K562 (cell line): Measurements from ENCODE around the gene TRIM14. TPM values are rescaled to one million over a fixed set of nuclear protein-coding genes. Genes with fewer than 3 reads are reported as not detected.

Experiments
- ARID1B ChIP-seq: fragments of 450-650 bp; IDR thresholded peaks from 2 replicates; pipeline ENCODE4 v1.6.1; 2016; ENCODE audit warnings: antibody characterized with exemption, mild to moderate bottlenecking, inconsistent platforms
- CBX1 ChIP-seq: sonication (generic); IDR thresholded peaks from 2 replicates; pipeline ENCODE4 v1.6.1; 2016; ENCODE audit warnings: antibody characterized with exemption, low read depth, mild to moderate bottlenecking
- CREM ChIP-seq: IDR thresholded peaks from 2 replicates; pipeline ENCODE4 v1.6.1; 2014; ENCODE audit warnings: antibody characterized with exemption, low read depth
- EP300 ChIP-seq: IDR thresholded peaks from 2 replicates; pipeline ENCODE4 v1.6.1; 2012; ENCODE audit warnings: low read length, improper control_type of control experiment
- ETV5 ChIP-seq: sonication (generic); formaldehyde crosslinking; IDR thresholded peaks from 2 replicates; pipeline ENCODE4 v1.4.0; 2020; ENCODE audit warnings: low read depth, mild to moderate bottlenecking, missing genetic modification reagents
- FOSL1 ChIP-seq: fragments of 200-800 bp; sonication (Bioruptor generic); conservative IDR thresholded peaks from 2 replicates; pipeline ENCODE4 v1.6.1; 2016; ENCODE audit warnings: missing genetic modification characterization, missing compliant biosample characterization
- GATA2 ChIP-seq: sonication (generic); formaldehyde crosslinking; IDR thresholded peaks from 2 replicates; pipeline ENCODE4 v1.4.0; 2020; ENCODE audit warnings: mild to moderate bottlenecking, missing genetic modification reagents
- HDAC8 ChIP-seq: fragments of 450-650 bp; IDR thresholded peaks from 2 replicates; pipeline ENCODE4 v1.6.1; 2016; ENCODE audit warnings: mild to moderate bottlenecking, missing genetic modification characterization, moderate library complexity, missing compliant biosample characterization
- MBD2 ChIP-seq: sonication (generic); IDR thresholded peaks from 2 replicates; pipeline ENCODE4 v1.6.1; 2016; ENCODE audit warnings: low read depth, borderline replicate concordance
- MTF1 ChIP-seq: fragments of 250-450 bp; sonication (Bioruptor Pico); IDR thresholded peaks from 2 replicates; pipeline ENCODE4 v1.9.0; 2021; ENCODE audit warnings: moderate library complexity, mild to moderate bottlenecking, inconsistent platforms, borderline replicate concordance
- SMARCA4 ChIP-seq: fragments of 450-650 bp; IDR thresholded peaks from 2 replicates; pipeline ENCODE4 v1.6.1; 2016
- YY1 ChIP-seq, 3 experiments: IDR thresholded peaks; 2 replicates each; pipeline ENCODE4 v1.6.1; 2011; ENCODE audit warnings: low read length in 2 of 3, mild to moderate bottlenecking in 2 of 3, moderate library complexity in 2 of 3, borderline replicate concordance in 1 of 3, control low read depth in 1 of 3, low read depth in 1 of 3; ENCODE audit not compliant: insufficient read depth in 3 of 3, insufficient replicate concordance in 2 of 3, control insufficient read depth in 1 of 3, insufficient read length in 1 of 3; ENCODE audit errors: extremely low read depth in 1 of 3
- polyA plus RNA-seq, 8 experiments: library from polyadenylated mRNA; depleted of rRNA in 4 of 8; stranded (reverse) in 5 of 8; unstranded in 3 of 8; fragments of >200 nt; fragmentation: Nextera tagmentation in 2 of 8; fragmentation: Illumina TruSeq in 1 of 8; extraction: Ambion mirVana in 2 of 8; extraction: Trizol in 1 of 8; gene quantifications; 2 replicates each; pipeline versions ENCODE4 v1.2.1 to v1.2.3, GENCODE V29; 2011 to 2014; ENCODE audit warnings: inconsistent platforms in 1 of 8, missing spikeins in 1 of 8
- total RNA-seq, 7 experiments: library from RNA; depleted of rRNA in 6 of 7; stranded (reverse); fragments of >200 nt in 6 of 7; fragmentation: Illumina TruSeq in 2 of 7; extraction: Trizol in 2 of 7; gene quantifications; 2 replicates each; pipeline versions ENCODE4 v1.2.1 to v1.2.3, GENCODE V29; 2011 to 2021; ENCODE audit warnings: low replicate concordance in 1 of 7
- TF ChIP-seq, protein P1 (sequence below), 3 experiments: IDR thresholded peaks in 2 of 3; conservative IDR thresholded peaks in 1 of 3; 2 replicates each; pipeline ENCODE4 v1.5.1; 2011 to 2012; ENCODE audit warnings: low read length in 3 of 3, mild to moderate bottlenecking in 3 of 3, control low read depth in 2 of 3, improper control_type of control experiment in 1 of 3, inconsistent platforms in 1 of 3, low read depth in 1 of 3, mixed read lengths in 1 of 3, moderate library complexity in 1 of 3; ENCODE audit not compliant: insufficient read depth in 2 of 3
- TF ChIP-seq, protein P2 (sequence below), 2 experiments: fragments of 450-650 bp; conservative IDR thresholded peaks; 2 replicates each; pipeline ENCODE4 v1.6.1; 2017; ENCODE audit warnings: mild to moderate bottlenecking in 2 of 2, moderate library complexity in 2 of 2
- TF ChIP-seq, protein P3 (sequence below), 2 experiments: IDR thresholded peaks in 1 of 2; conservative IDR thresholded peaks in 1 of 2; 2 replicates each; pipeline ENCODE4 v1.6.1; 2016; ENCODE audit warnings: low read depth in 2 of 2, mild to moderate bottlenecking in 1 of 2, missing compliant biosample characterization in 1 of 2, missing genetic modification characterization in 1 of 2, moderate library complexity in 1 of 2
- TF ChIP-seq, protein P4 (sequence below): fragments of 450-650 bp; formaldehyde crosslinking; IDR thresholded peaks from 2 replicates; pipeline ENCODE4 v1.4.0; 2020; ENCODE audit warnings: mild to moderate bottlenecking, mixed read lengths

The TRIM14 gene
- total and polyA plus RNA-seq, 9 of the 15 experiments (the other 6 are each of a cell fraction or from before 2014, with no cell fraction given), result 7.6 to 41.0 (median 17.9) TPM

DNA sequence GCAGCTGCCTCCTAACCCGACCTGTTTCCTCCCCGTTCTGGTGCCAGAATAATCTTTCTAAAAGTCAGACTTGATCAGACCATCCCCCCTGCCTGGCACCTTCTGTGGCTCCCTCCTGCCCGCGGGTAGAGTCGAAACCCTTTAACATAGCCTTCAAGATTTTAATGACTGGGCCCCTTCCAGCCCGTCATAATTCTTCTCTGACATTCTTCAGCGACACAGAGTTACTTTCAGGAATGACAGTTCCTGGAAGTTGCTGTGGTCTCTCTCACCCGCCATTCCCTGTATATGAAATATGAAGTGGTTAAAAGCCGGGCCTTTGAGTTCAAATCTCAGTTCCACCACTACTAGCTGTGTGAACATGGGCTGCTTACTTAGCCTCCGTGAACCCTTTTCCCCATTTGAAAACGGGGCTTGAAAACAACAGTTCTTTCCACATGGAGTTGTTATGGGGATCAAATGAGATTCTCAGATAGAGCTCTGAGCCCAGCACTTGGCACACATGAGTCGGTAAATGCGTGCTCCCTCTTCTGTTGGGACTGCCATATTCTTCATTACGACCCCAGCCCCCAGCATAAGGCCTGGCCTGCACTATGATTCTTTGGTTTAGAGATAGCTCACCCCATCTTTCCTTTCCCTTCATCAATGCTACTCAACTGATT is 61.8 kb downstream of the TRIM14 start (continued):
- 0 out of 2 replicates have a peak, but pooled peaks have one; percentile 19 for TF ChIP-seq ARID1B
- TF ChIP-seq, protein P1, sequence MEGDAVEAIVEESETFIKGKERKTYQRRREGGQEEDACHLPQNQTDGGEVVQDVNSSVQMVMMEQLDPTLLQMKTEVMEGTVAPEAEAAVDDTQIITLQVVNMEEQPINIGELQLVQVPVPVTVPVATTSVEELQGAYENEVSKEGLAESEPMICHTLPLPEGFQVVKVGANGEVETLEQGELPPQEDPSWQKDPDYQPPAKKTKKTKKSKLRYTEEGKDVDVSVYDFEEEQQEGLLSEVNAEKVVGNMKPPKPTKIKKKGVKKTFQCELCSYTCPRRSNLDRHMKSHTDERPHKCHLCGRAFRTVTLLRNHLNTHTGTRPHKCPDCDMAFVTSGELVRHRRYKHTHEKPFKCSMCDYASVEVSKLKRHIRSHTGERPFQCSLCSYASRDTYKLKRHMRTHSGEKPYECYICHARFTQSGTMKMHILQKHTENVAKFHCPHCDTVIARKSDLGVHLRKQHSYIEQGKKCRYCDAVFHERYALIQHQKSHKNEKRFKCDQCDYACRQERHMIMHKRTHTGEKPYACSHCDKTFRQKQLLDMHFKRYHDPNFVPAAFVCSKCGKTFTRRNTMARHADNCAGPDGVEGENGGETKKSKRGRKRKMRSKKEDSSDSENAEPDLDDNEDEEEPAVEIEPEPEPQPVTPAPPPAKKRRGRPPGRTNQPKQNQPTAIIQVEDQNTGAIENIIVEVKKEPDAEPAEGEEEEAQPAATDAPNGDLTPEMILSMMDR (IDR thresholded peaks at IDR 0.05 in 2 of 3, conservative IDR thresholded peaks at IDR 0.05 in 1 of 3; ENCODE audit: insufficient read depth in 2 of 3, low read depth in 1 of 3, low read length in 3 of 3), result no peak
- TF ChIP-seq ETV5 (CRISPR knock-in tag), result peak; percentile 53; the same call in 1 of the 2 replicates
- TF ChIP-seq CREM, result 0 out of 2 replicates have a peak, but pooled peaks have one; percentile 3
- TF ChIP-seq CBX1, result no peak
- TF ChIP-seq GATA2 (CRISPR knock-in tag), result 0 out of 2 replicates have a peak, but pooled peaks have one; percentile 15
- TF ChIP-seq, protein P2, sequence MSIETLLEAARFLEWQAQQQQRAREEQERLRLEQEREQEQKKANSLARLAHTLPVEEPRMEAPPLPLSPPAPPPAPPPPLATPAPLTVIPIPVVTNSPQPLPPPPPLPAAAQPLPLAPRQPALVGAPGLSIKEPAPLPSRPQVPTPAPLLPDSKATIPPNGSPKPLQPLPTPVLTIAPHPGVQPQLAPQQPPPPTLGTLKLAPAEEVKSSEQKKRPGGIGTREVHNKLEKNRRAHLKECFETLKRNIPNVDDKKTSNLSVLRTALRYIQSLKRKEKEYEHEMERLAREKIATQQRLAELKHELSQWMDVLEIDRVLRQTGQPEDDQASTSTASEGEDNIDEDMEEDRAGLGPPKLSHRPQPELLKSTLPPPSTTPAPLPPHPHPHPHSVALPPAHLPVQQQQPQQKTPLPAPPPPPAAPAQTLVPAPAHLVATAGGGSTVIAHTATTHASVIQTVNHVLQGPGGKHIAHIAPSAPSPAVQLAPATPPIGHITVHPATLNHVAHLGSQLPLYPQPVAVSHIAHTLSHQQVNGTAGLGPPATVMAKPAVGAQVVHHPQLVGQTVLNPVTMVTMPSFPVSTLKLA (conservative IDR thresholded peaks at IDR 0.05), result 0 out of 4 replicates have a peak, but pooled peaks have one; percentile 35 to 48
- TF ChIP-seq FOSL1 (tag), result no peak
- no peak for TF ChIP-seq MTF1
- TF ChIP-seq, protein P3, sequence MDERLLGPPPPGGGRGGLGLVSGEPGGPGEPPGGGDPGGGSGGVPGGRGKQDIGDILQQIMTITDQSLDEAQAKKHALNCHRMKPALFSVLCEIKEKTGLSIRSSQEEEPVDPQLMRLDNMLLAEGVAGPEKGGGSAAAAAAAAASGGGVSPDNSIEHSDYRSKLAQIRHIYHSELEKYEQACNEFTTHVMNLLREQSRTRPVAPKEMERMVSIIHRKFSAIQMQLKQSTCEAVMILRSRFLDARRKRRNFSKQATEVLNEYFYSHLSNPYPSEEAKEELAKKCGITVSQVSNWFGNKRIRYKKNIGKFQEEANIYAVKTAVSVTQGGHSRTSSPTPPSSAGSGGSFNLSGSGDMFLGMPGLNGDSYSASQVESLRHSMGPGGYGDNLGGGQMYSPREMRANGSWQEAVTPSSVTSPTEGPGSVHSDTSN (CRISPR knock-in tag; IDR thresholded peaks at IDR 0.05; ENCODE audit: low read depth), result no peak
- TF ChIP-seq, protein P3 (tag; conservative IDR thresholded peaks at IDR 0.05; ENCODE audit: low read depth), result peak; percentile 79
- no peak for TF ChIP-seq HDAC8 (tag)
- TF ChIP-seq YY1 (IDR thresholded peaks at IDR 0.05; ENCODE audit: borderline replicate concordance in 1 of 3, control insufficient read depth in 1 of 3, extremely low read depth in 1 of 3, insufficient read depth in 3 of 3, insufficient read length in 1 of 3, insufficient replicate concordance in 2 of 3, low read depth in 1 of 3, low read length in 2 of 3), result peak in 1 of 3 experiments; percentile 4
- no peak for TF ChIP-seq MBD2
- TF ChIP-seq SMARCA4, result 0 out of 2 replicates have a peak, but pooled peaks have one; percentile 25
- TF ChIP-seq EP300, result 0 out of 2 replicates have a peak, but pooled peaks have one; percentile 19
- TF ChIP-seq, protein P4, sequence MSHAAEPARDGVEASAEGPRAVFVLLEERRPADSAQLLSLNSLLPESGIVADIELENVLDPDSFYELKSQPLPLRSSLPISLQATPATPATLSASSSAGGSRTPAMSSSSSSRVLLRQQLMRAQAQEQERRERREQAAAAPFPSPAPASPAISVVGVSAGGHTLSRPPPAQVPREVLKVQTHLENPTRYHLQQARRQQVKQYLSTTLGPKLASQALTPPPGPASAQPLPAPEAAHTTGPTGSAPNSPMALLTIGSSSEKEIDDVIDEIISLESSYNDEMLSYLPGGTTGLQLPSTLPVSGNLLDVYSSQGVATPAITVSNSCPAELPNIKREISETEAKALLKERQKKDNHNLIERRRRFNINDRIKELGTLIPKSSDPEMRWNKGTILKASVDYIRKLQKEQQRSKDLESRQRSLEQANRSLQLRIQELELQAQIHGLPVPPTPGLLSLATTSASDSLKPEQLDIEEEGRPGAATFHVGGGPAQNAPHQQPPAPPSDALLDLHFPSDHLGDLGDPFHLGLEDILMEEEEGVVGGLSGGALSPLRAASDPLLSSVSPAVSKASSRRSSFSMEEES (CRISPR knock-in tag), result peak; percentile 30; the same call in 1 of the 2 replicates
